COLO829 (cell line): ENCODE results near the gene NELL1.

Source experiments
- DNase-seq: peaks from one replicate; pipeline ENCODE4 v3.0.0; 2012; ENCODE audit warnings: low spot score

NELL1 gene

GRCh38 chr11:20668844-20669819, at the start of gene NELL1:
TSS of gene NELL1 (plus strand) at chr11:20669586.
- no peak for DNase-seq

GRCh38 chr11:20620988-20621387, 48.4 kb upstream of the NELL1 start:
- DNase-seq: no peak

- DNase-seq: no peak
Observed at GRCh38 chr11:20621679-20622078, 47.7 kb upstream of the NELL1 start.

- no peak for DNase-seq
Observed at GRCh38 chr11:20623252-20623651, 46.1 kb upstream of the NELL1 start.

GRCh38 chr11:20626279-20626678, 43.1 kb upstream of the NELL1 start:
- no peak for DNase-seq

- no peak for DNase-seq
Observed at GRCh38 chr11:20627026-20627425, 42.4 kb upstream of the NELL1 start.

- no peak for DNase-seq
Observed at GRCh38 chr11:20627701-20628100, 41.7 kb upstream of the NELL1 start.

- DNase-seq: no peak
Observed at GRCh38 chr11:20631519-20632168, 37.7 kb upstream of the NELL1 start.

GRCh38 chr11:20632169-20632532, 37.2 kb upstream of the NELL1 start:
- no peak for DNase-seq

- no peak for DNase-seq
Observed at GRCh38 chr11:20634044-20634443, 35.3 kb upstream of the NELL1 start.

- DNase-seq: no peak
Observed at GRCh38 chr11:20634781-20635180, 34.6 kb upstream of the NELL1 start.

GRCh38 chr11:20638074-20638473, 31.3 kb upstream of the NELL1 start:
- no peak for DNase-seq

GRCh38 chr11:20639688-20640087, 29.7 kb upstream of the NELL1 start:
- no peak for DNase-seq

GRCh38 chr11:20640401-20640800, 29.0 kb upstream of the NELL1 start:
- no peak for DNase-seq

- DNase-seq: no peak
Observed at GRCh38 chr11:20644360-20644759, 25.0 kb upstream of the NELL1 start.

- peak; percentile 69 for DNase-seq
Observed at GRCh38 chr11:20647976-20648565, 21.3 kb upstream of the NELL1 start.

- DNase-seq: no peak
Observed at GRCh38 chr11:20652150-20652806, 17.1 kb upstream of the NELL1 start.

- DNase-seq: no peak
Observed at GRCh38 chr11:20654038-20654437, 15.3 kb upstream of the NELL1 start.

- DNase-seq: no peak
Observed at GRCh38 chr11:20656901-20657300, 12.5 kb upstream of the NELL1 start.

- no peak for DNase-seq
Observed at GRCh38 chr11:20658135-20658534, 11.3 kb upstream of the NELL1 start.

GRCh38 chr11:20661445-20661844, 7.9 kb upstream of the NELL1 start:
- no peak for DNase-seq

- DNase-seq: no peak
Observed at GRCh38 chr11:20661850-20662249, 7.5 kb upstream of the NELL1 start.
